ENCODE measurements around the gene MDC1. TPM values are rescaled to one million over a fixed set of nuclear protein-coding genes. Genes with fewer than 3 reads are reported as not detected.

MDC1 gene
- total and polyA plus RNA-seq, 2 of the 13 experiments (the other 11 are each of a cell fraction or from before 2014, with no cell fraction given): 8.4 to 14.0 TPM

DNA sequence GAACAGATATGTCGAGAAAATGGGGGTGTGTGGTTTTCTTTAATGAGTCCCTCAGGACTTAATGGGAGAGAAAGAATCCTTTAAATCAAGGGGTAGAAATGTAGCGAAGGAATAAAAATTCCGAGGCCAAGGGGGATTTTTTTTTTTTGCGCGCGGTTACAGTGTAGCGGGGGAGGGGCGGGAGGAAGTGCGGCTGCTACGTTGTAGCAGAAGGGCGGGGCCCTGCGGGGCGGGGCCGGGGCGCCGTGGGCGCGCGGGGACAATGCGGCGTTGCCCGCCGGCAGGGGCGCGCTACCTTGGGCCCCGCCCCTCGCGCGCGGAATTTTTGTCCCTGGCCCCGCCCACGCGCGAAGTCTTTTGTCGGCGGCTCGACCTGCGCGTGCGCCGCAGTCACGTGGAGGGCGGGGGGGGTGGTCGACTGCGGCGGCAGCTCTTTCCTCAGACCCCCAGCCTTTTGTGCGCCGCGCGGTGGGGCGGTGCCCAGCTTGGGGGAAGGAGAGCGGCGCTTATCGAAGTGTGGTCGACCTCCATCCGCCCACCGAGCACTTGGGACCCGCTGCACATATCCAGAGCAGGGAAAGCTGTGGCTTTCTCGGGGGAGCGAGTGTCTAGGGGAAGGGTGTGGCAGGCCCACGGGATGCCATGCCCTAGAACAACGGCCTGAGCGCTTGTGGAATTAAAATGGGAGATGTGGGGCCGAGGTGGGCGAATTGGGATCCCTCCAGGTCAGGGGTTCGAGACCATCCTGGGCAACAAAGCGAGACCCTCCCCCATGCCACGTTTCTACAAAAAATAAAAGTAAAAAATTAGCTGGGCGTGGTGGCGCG lies 4.3 kb upstream of the MDC1 start (continued):
- TF ChIP-seq, protein P1, sequence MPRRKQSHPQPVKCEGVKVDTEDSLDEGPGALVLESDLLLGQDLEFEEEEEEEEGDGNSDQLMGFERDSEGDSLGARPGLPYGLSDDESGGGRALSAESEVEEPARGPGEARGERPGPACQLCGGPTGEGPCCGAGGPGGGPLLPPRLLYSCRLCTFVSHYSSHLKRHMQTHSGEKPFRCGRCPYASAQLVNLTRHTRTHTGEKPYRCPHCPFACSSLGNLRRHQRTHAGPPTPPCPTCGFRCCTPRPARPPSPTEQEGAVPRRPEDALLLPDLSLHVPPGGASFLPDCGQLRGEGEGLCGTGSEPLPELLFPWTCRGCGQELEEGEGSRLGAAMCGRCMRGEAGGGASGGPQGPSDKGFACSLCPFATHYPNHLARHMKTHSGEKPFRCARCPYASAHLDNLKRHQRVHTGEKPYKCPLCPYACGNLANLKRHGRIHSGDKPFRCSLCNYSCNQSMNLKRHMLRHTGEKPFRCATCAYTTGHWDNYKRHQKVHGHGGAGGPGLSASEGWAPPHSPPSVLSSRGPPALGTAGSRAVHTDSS (CRISPR knock-in tag; conservative IDR thresholded peaks at IDR 0.05): no peak
- TF ChIP-seq TOPORS (CRISPR knock-in tag; IDR thresholded peaks at IDR 0.05) (peak; percentile 60; the same call in 1 of the 2 replicates), IKZF4 (CRISPR knock-in tag; IDR thresholded peaks at IDR 0.05; ENCODE audit: borderline replicate concordance, low read depth, not compliant biosample characterization) (no peak), ZNF230 (CRISPR knock-in tag; IDR thresholded peaks at IDR 0.05) (no peak; the same call in 1 of the 2 replicates), ZMYM2 (CRISPR knock-in tag; IDR thresholded peaks at IDR 0.05) (no peak), DR1 (CRISPR knock-in tag; IDR thresholded peaks at IDR 0.05) (peak; percentile 44; the same call in 1 of the 2 replicates), ZBTB42 (CRISPR knock-in tag; IDR thresholded peaks at IDR 0.05) (no peak), ZFP62 (CRISPR knock-in tag; IDR thresholded peaks at IDR 0.05) (no peak), NR2F6 (IDR thresholded peaks at IDR 0.05) (no peak), NR2F6 (CRISPR knock-in tag; IDR thresholded peaks at IDR 0.05) (no peak; the same call in 1 of the 2 replicates), SATB2 (CRISPR knock-in tag; IDR thresholded peaks at IDR 0.05) (no peak), ZBTB38 (CRISPR knock-in tag; IDR thresholded peaks at IDR 0.05) (peak; percentile 84; the same call in 1 of the 2 replicates), ZNF790 (CRISPR knock-in tag; IDR thresholded peaks at IDR 0.05; ENCODE audit: borderline replicate concordance) (no peak)
- TF ChIP-seq, protein P2, sequence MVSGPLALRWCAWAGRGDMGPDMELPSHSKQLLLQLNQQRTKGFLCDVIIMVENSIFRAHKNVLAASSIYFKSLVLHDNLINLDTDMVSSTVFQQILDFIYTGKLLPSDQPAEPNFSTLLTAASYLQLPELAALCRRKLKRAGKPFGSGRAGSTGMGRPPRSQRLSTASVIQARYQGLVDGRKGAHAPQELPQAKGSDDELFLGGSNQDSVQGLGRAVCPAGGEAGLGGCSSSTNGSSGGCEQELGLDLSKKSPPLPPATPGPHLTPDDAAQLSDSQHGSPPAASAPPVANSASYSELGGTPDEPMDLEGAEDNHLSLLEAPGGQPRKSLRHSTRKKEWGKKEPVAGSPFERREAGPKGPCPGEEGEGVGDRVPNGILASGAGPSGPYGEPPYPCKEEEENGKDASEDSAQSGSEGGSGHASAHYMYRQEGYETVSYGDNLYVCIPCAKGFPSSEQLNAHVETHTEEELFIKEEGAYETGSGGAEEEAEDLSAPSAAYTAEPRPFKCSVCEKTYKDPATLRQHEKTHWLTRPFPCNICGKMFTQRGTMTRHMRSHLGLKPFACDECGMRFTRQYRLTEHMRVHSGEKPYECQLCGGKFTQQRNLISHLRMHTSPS (CRISPR knock-in tag; IDR thresholded peaks at IDR 0.05; ENCODE audit: low read depth): no peak
- TF ChIP-seq, protein P3, sequence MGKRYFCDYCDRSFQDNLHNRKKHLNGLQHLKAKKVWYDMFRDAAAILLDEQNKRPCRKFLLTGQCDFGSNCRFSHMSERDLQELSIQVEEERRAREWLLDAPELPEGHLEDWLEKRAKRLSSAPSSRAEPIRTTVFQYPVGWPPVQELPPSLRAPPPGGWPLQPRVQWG (CRISPR knock-in tag; IDR thresholded peaks at IDR 0.05; ENCODE audit: borderline replicate concordance, low read depth): no peak
- TF ChIP-seq, protein P4, sequence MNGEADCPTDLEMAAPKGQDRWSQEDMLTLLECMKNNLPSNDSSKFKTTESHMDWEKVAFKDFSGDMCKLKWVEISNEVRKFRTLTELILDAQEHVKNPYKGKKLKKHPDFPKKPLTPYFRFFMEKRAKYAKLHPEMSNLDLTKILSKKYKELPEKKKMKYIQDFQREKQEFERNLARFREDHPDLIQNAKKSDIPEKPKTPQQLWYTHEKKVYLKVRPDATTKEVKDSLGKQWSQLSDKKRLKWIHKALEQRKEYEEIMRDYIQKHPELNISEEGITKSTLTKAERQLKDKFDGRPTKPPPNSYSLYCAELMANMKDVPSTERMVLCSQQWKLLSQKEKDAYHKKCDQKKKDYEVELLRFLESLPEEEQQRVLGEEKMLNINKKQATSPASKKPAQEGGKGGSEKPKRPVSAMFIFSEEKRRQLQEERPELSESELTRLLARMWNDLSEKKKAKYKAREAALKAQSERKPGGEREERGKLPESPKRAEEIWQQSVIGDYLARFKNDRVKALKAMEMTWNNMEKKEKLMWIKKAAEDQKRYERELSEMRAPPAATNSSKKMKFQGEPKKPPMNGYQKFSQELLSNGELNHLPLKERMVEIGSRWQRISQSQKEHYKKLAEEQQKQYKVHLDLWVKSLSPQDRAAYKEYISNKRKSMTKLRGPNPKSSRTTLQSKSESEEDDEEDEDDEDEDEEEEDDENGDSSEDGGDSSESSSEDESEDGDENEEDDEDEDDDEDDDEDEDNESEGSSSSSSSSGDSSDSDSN (CRISPR knock-in tag; IDR thresholded peaks at IDR 0.05): peak; percentile 21; the same call in 1 of the 2 replicates
- TF ChIP-seq, protein P5, sequence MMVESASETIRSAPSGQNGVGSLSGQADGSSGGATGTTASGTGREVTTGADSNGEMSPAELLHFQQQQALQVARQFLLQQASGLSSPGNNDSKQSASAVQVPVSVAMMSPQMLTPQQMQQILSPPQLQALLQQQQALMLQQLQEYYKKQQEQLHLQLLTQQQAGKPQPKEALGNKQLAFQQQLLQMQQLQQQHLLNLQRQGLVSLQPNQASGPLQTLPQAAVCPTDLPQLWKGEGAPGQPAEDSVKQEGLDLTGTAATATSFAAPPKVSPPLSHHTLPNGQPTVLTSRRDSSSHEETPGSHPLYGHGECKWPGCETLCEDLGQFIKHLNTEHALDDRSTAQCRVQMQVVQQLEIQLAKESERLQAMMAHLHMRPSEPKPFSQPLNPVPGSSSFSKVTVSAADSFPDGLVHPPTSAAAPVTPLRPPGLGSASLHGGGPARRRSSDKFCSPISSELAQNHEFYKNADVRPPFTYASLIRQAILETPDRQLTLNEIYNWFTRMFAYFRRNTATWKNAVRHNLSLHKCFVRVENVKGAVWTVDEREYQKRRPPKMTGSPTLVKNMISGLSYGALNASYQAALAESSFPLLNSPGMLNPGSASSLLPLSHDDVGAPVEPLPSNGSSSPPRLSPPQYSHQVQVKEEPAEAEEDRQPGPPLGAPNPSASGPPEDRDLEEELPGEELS (CRISPR knock-in tag; IDR thresholded peaks at IDR 0.05): peak; percentile 53
- TF ChIP-seq, protein P6, sequence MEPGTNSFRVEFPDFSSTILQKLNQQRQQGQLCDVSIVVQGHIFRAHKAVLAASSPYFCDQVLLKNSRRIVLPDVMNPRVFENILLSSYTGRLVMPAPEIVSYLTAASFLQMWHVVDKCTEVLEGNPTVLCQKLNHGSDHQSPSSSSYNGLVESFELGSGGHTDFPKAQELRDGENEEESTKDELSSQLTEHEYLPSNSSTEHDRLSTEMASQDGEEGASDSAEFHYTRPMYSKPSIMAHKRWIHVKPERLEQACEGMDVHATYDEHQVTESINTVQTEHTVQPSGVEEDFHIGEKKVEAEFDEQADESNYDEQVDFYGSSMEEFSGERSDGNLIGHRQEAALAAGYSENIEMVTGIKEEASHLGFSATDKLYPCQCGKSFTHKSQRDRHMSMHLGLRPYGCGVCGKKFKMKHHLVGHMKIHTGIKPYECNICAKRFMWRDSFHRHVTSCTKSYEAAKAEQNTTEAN (CRISPR knock-in tag; conservative IDR thresholded peaks at IDR 0.05): no peak

Measured in HepG2 (cell line).